MCF 10A (cell line): Measurements from ENCODE around the gene ZNF469. TPM values are rescaled to one million over a fixed set of nuclear protein-coding genes. Genes with fewer than 3 reads are reported as not detected.

Source experiments
- BruUV-seq: library from RNA; stranded (reverse); fragments of 400-500 nt; replicated peaks from 2 replicates; lab custom pipeline; 2021; lab: Mats Ljungman, UMichigan
- CTCF ChIA-PET: fragments of 300-600 bp; sonication (Branson Sonifier 250); formaldehyde crosslinking; extraction: SDS; loops from one replicate; lab custom pipeline; 2021; ENCODE audit warnings: antibody characterized with exemption, inconsistent platforms; lab: Yijun Ruan, JAX
- POLR2A ChIA-PET: fragments of 300-600, 350-650 bp; sonication (Branson Sonifier 250); formaldehyde crosslinking; extraction: SDS; loops from one replicate; lab custom pipeline; 2020; ENCODE audit warnings: antibody characterized with exemption, inconsistent platforms; lab: Yijun Ruan, JAX
- DNase-seq: peaks from one replicate; pipeline ENCODE4 v3.0.0-alpha.2; 2018; ENCODE audit not compliant: unreplicated experiment
- H3K27ac Mint-ChIP-seq: one replicate; pipeline ENCODE4 v1.8.0; 2022; ENCODE audit warnings: mild to moderate bottlenecking, low read depth, mixed read lengths; ENCODE audit not compliant: unreplicated experiment
- H3K27me3 Mint-ChIP-seq: one replicate; pipeline ENCODE4 v1.8.0; 2022; ENCODE audit warnings: mixed read lengths; ENCODE audit not compliant: insufficient read depth, unreplicated experiment
- H3K36me3 Mint-ChIP-seq: one replicate; pipeline ENCODE4 v1.8.0; 2022; ENCODE audit warnings: mild to moderate bottlenecking, moderate library complexity, mixed read lengths; ENCODE audit not compliant: insufficient read depth, unreplicated experiment
- H3K4me1 Mint-ChIP-seq: one replicate; pipeline ENCODE4 v1.8.0; 2022; ENCODE audit warnings: mixed read lengths; ENCODE audit not compliant: insufficient read depth, unreplicated experiment
- H3K4me3 Mint-ChIP-seq: one replicate; pipeline ENCODE4 v1.8.0; 2022; ENCODE audit warnings: mild to moderate bottlenecking, moderate library complexity, mixed read lengths; ENCODE audit not compliant: unreplicated experiment
- H3K9me3 Mint-ChIP-seq: one replicate; pipeline ENCODE4 v1.8.0; 2022; ENCODE audit warnings: mixed read lengths; ENCODE audit not compliant: unreplicated experiment
- intact Hi-C: fragments of 100-400 bp; cut with micrococcal nuclease; formaldehyde crosslinking; loops from 2 replicates; pipeline ENCODE4 v1.14.1; 2022
- total RNA-seq: library from RNA; stranded (reverse); gene quantifications from 2 replicates; pipeline ENCODE4 v1.2.3, GENCODE V29; 2022
- TF ChIP-seq, protein P1 (sequence below): fragments of 200-600 bp; IDR thresholded peaks from one replicate; pipeline ENCODE4 v1.8.0; 2022; ENCODE audit warnings: antibody characterized with exemption, mild to moderate bottlenecking; ENCODE audit not compliant: unreplicated experiment

Gene ZNF469
- total RNA-seq, 1 experiment from 2014 or later: not detected

DNA sequence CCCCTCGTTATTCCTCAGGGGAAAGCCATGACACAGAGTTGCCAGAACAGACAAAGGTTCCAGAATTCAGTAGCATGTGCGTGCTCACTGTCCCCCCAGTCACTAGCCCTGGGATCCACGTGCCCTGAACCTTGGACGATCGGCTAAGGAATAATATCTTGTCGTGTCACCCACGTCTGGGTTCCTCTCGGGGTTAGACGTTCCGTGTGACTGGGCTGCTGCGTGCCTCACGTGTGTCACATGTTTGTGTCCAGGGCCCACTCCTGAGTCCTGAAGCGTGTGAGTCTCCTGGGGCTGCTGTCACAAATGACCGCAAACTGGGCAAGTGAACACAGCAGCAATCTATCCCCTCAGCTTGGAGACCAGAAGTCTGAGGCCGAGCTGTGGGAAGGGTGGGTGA lies 12.4 kb upstream of the ZNF469 start:
- Mint-ChIP-seq H3K36me3 (no peaks in the 10 kb centered on the region), H3K27ac (no peak overlapping the region), H3K4me3 (no peak overlapping the region), H3K27me3 (peaks cover 11% of the 10 kb centered on the region), H3K9me3 (no peaks in the 10 kb centered on the region), H3K4me1 (no peaks in the 10 kb centered on the region)
- DNase-seq: no peak
- ChIA-PET CTCF (interaction anchor here (0.6 kb wide), 1 partner anchor 1046 kb away, joined by 4 read pairs; no protein-coding TSS in a partner anchor), POLR2A (no interaction called here)
- no TSS peak for BruUV-seq
- TF ChIP-seq, protein P1, sequence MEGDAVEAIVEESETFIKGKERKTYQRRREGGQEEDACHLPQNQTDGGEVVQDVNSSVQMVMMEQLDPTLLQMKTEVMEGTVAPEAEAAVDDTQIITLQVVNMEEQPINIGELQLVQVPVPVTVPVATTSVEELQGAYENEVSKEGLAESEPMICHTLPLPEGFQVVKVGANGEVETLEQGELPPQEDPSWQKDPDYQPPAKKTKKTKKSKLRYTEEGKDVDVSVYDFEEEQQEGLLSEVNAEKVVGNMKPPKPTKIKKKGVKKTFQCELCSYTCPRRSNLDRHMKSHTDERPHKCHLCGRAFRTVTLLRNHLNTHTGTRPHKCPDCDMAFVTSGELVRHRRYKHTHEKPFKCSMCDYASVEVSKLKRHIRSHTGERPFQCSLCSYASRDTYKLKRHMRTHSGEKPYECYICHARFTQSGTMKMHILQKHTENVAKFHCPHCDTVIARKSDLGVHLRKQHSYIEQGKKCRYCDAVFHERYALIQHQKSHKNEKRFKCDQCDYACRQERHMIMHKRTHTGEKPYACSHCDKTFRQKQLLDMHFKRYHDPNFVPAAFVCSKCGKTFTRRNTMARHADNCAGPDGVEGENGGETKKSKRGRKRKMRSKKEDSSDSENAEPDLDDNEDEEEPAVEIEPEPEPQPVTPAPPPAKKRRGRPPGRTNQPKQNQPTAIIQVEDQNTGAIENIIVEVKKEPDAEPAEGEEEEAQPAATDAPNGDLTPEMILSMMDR: no peak
- intact Hi-C loops: no loop called here

DNA sequence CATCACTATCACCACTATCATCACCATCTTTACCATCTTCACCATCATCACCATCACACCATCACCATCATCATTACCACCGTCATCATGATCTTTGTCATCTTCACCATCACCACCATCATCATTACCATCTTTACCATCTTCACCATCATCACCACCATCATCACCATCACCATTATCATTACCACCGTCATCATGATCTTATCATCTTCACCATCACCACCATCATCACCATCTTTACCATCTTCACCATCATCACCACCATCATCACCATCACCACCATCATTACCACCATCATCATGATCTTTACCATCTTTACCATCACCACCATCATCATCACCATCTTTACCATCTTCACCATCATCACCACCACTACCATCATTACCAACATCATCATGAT lies 10.2 kb upstream of the ZNF469 start:
- CTCF ChIA-PET: no interaction called here
- Mint-ChIP-seq H3K27ac (no peak overlapping the region), H3K4me1 (no peaks in the 10 kb centered on the region), H3K9me3 (no peaks in the 10 kb centered on the region), H3K27me3 (peaks cover 11% of the 10 kb centered on the region), H3K36me3 (no peaks in the 10 kb centered on the region), H3K4me3 (no peak overlapping the region)
- TF ChIP-seq, protein P1: no peak
- POLR2A ChIA-PET: no interaction called here
- DNase-seq: no peak
- no TSS peak for BruUV-seq
- intact Hi-C loops: no loop called here

DNA sequence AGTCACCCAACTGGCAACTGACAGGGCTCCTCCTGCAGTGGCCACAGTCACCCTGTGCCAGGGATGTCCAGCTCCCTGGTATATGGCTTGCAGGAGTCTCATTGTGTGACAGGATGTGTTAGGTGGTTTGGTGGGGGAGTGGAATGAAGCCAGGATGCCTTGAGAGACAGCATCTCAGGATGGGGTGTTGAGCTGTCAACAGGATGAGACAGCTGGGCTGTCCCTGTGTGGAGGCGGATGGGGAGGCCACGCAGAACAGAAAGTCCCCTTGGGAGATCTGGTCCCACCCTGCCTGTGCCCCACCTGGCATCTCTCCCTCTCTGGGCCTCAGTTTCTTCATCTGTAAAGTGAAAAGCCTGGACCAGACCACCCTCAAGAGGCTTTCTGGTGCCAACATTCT lies 9.5 kb upstream of the ZNF469 start:
- TF ChIP-seq, protein P1: no peak
- no peaks in the 10 kb centered on the region for H3K9me3 Mint-ChIP-seq
- H3K4me1 Mint-ChIP-seq: no peaks in the 10 kb centered on the region
- H3K4me3 Mint-ChIP-seq: no peak overlapping the region
- ChIA-PET POLR2A (no interaction called here), CTCF (no interaction called here)
- peaks cover 11% of the 10 kb centered on the region for H3K27me3 Mint-ChIP-seq
- no TSS peak for BruUV-seq
- DNase-seq: no peak
- intact Hi-C loops: no loop called here
- H3K36me3 Mint-ChIP-seq: no peaks in the 10 kb centered on the region
- H3K27ac Mint-ChIP-seq: no peak overlapping the region

DNA sequence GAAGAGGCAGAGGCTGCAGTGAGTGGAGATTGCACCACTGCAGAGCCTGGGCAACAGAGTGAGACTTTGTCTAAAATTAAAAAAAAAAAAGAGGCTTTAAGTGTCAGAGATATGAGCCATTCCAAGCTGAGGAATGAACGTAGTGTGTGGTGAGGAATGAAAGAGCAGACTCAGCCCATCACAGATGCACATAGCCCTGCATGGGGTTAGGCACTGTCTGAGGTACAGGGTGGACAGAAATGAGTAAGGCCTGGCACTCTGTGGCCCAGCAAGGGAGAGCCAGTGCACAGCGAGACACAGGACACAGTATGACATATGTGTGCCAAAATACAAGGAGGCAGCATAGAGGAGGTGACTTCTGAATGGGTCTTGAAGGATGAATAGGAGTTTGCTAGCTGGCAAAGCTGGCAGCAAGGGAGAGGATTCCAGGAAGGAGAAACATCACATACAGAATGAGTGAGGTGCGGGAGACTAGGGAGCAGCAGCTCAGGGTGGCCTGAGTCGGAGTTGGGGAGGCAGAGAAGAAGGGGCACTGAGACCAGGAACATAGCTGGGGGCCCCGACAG lies 8.7 kb upstream of the ZNF469 start:
- ChIA-PET CTCF (no interaction called here), POLR2A (no interaction called here)
- Mint-ChIP-seq H3K4me3 (no peak overlapping the region), H3K4me1 (no peaks in the 10 kb centered on the region), H3K27ac (no peak overlapping the region), H3K9me3 (no peaks in the 10 kb centered on the region), H3K36me3 (no peaks in the 10 kb centered on the region), H3K27me3 (peaks cover 11% of the 10 kb centered on the region)
- BruUV-seq: no TSS peak
- intact Hi-C loops: no loop called here
- TF ChIP-seq, protein P1: no peak
- DNase-seq: no peak
